PC-3 (cell line): ENCODE results near the gene JHY.

Experiments
- EZH2 ChIP-seq: fragments of 300-600 bp; sonication (generic); IDR thresholded peaks from one replicate; pipeline ENCODE4 v1.6.1; 2017; ENCODE audit warnings: antibody characterized with exemption, mild to moderate bottlenecking, low read length; ENCODE audit not compliant: unreplicated experiment
- EZH2phosphoT487 ChIP-seq: fragments of 300-600 bp; sonication (generic); IDR thresholded peaks from 2 replicates; pipeline ENCODE4 v1.6.1; 2018; ENCODE audit warnings: mild to moderate bottlenecking, antibody characterized with exemption, low read length, borderline replicate concordance
- TF ChIP-seq, protein P1 (sequence below): fragments of 300-600 bp; sonication (generic); conservative IDR thresholded peaks from 2 replicates; pipeline ENCODE4 v1.5.1; 2017; ENCODE audit warnings: antibody characterized with exemption, low read depth, mild to moderate bottlenecking, low read length

DNA sequence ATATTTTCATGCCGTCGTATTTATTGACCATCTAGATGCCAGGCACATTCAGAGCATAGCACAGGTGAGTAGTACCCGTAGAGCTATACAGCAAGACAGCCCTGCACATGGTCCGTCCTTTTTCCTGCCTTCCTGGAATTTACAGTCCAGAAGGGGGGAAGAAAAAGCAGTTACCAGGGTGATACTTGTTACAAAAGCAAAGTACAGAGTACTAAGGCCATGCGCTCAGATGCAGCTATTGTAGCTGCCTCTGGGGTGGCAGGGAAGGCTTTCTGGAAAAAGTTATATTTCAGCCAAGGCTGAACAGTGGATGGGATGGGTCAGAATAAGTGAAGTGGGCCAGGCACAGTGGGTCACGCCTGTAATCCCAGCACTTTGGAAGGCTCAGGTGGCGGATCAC is 36.2 kb downstream of the JHY start:
- TF ChIP-seq, protein P1, sequence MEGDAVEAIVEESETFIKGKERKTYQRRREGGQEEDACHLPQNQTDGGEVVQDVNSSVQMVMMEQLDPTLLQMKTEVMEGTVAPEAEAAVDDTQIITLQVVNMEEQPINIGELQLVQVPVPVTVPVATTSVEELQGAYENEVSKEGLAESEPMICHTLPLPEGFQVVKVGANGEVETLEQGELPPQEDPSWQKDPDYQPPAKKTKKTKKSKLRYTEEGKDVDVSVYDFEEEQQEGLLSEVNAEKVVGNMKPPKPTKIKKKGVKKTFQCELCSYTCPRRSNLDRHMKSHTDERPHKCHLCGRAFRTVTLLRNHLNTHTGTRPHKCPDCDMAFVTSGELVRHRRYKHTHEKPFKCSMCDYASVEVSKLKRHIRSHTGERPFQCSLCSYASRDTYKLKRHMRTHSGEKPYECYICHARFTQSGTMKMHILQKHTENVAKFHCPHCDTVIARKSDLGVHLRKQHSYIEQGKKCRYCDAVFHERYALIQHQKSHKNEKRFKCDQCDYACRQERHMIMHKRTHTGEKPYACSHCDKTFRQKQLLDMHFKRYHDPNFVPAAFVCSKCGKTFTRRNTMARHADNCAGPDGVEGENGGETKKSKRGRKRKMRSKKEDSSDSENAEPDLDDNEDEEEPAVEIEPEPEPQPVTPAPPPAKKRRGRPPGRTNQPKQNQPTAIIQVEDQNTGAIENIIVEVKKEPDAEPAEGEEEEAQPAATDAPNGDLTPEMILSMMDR: no peak
- TF ChIP-seq EZH2phosphoT487: no peak
- no peak for TF ChIP-seq EZH2
